A549 (cell line): ENCODE measurements around the gene CTCF. TPM values are rescaled to one million over a fixed set of nuclear protein-coding genes. Genes with fewer than 3 reads are reported as not detected.

ENCODE experiments used
- ATAC-seq, 2 experiments: fragments of 200-7000 bp in 1 of 2; fragments of >200 bp in 1 of 2; cut with Nextera tagmentation in 1 of 2; cut with Tn5 transposase in 1 of 2; 3 replicates each; pipeline versions ENCODE4 v1.8.0 to v1.9.1; 2018 to 2020; ENCODE audit warnings: mild to moderate bottlenecking in 1 of 2, moderate library complexity in 1 of 2
- CTCF ChIA-PET: fragments of 300-600 bp; sonication (Branson Sonifier 250); formaldehyde crosslinking; extraction: SDS; loops from one replicate; lab custom pipeline; 2021; ENCODE audit warnings: antibody characterized with exemption, inconsistent platforms; lab: Yijun Ruan, JAX
- POLR2A ChIA-PET: fragments of 350-600 bp; formaldehyde crosslinking; extraction: SDS; loops from one replicate; lab custom pipeline; 2021; ENCODE audit warnings: antibody characterized with exemption, inconsistent platforms; lab: Yijun Ruan, JAX
- DNase-seq, 2 experiments: peaks; one replicate each; pipeline versions ENCODE4 v3.0.0 to v3.0.0-alpha.2; 2011 to 2016; ENCODE audit warnings: low read depth in 1 of 2, low spot score in 1 of 2
- FAIRE-seq: peaks from 2 replicates; lab custom pipeline; 2011; peaks lifted over from hg19 to GRCh38; lab: Jason Lieb, UNC
- H3K27ac ChIP-seq, 2 experiments: fragments of >200 bp; sonication (Bioruptor Twin); formaldehyde crosslinking; 3 replicates each; pipeline ENCODE4 v1.5.1; 2016 to 2017
- H3K4me1 ChIP-seq: fragments of >200 bp; sonication (Bioruptor Twin); formaldehyde crosslinking; 3 replicates; pipeline ENCODE4 v1.6.1; 2016
- H3K4me2 ChIP-seq: fragments of >200 bp; sonication (Bioruptor Twin); formaldehyde crosslinking; 3 replicates; pipeline ENCODE4 v1.6.1; 2016
- H3K4me3 ChIP-seq: fragments of >200 bp; sonication (Bioruptor Twin); formaldehyde crosslinking; 3 replicates; pipeline ENCODE4 v1.5.1; 2016
- H3K9me3 ChIP-seq: fragments of >200 bp; sonication (Bioruptor Twin); formaldehyde crosslinking; 3 replicates; pipeline ENCODE4 v1.6.1; 2016
- BHLHE40 ChIP-seq: IDR thresholded peaks from 2 replicates; pipeline ENCODE4 v1.6.1; 2012; ENCODE audit warnings: low read depth, low read length, inconsistent platforms
- CBX8 ChIP-seq: fragments of 200-600 bp; sonication (generic); IDR thresholded peaks from 2 replicates; pipeline ENCODE4 v1.6.1; 2016
- CHD4 ChIP-seq: fragments of 200-600 bp; sonication (generic); IDR thresholded peaks from 2 replicates; pipeline ENCODE4 v1.6.1; 2016; ENCODE audit warnings: antibody characterized with exemption, mild to moderate bottlenecking, borderline replicate concordance
- EP300 ChIP-seq, 2 experiments: fragments of >200 bp; sonication (Bioruptor Twin); formaldehyde crosslinking; IDR thresholded peaks; 2 replicates in 1 of 2; 3 replicates in 1 of 2; pipeline ENCODE4 v1.6.1; 2016 to 2017
- FOXS1 ChIP-seq: fragments of 250-450 bp; sonication (Bioruptor Pico); IDR thresholded peaks from 2 replicates; pipeline ENCODE4 v1.5.0; 2020; ENCODE audit warnings: mild to moderate bottlenecking, moderate library complexity
- GATA3 ChIP-seq: IDR thresholded peaks from 2 replicates; pipeline ENCODE4 v1.6.1; 2012; ENCODE audit warnings: borderline replicate concordance
- HOXA7 ChIP-seq: fragments of 250-450 bp; sonication (Bioruptor Pico); IDR thresholded peaks from 2 replicates; pipeline ENCODE4 v1.5.0; 2020; ENCODE audit warnings: mild to moderate bottlenecking, moderate library complexity
- KDM1A ChIP-seq: fragments of 200-600 bp; sonication (generic); IDR thresholded peaks from 2 replicates; pipeline ENCODE4 v1.6.1; 2016; ENCODE audit warnings: low read depth, mild to moderate bottlenecking
- KDM5A ChIP-seq: fragments of 200-600 bp; sonication (generic); IDR thresholded peaks from 2 replicates; pipeline ENCODE4 v1.6.1; 2016; ENCODE audit warnings: antibody characterized with exemption, mild to moderate bottlenecking
- NFE2L2 ChIP-seq: fragments of 150-350 bp; conservative IDR thresholded peaks from 2 replicates; pipeline ENCODE4 v1.6.1; 2014; ENCODE audit warnings: low read length
- NR3C1 ChIP-seq: fragments of >200 bp; sonication (Bioruptor Twin); formaldehyde crosslinking; IDR thresholded peaks from 3 replicates; pipeline ENCODE4 v1.6.1; 2017
- POLR2AphosphoS2 ChIP-seq: conservative IDR thresholded peaks from 2 replicates; pipeline ENCODE4 v1.6.1; 2012; ENCODE audit warnings: low read length, improper control_type of control experiment, inconsistent platforms
- RAD21 ChIP-seq, 2 experiments: fragments of >200 bp in 1 of 2; sonication (Bioruptor Twin) in 1 of 2; formaldehyde crosslinking in 1 of 2; IDR thresholded peaks in 1 of 2; conservative IDR thresholded peaks in 1 of 2; 2 replicates in 1 of 2; 3 replicates in 1 of 2; pipeline ENCODE4 v1.6.1; 2012 to 2018; ENCODE audit warnings: inconsistent platforms in 1 of 2
- RARB ChIP-seq: fragments of 250-450 bp; sonication (Bioruptor Pico); IDR thresholded peaks from 2 replicates; pipeline ENCODE4 v1.8.0; 2021; ENCODE audit warnings: mild to moderate bottlenecking, moderate library complexity
- RFX5 ChIP-seq: fragments of 450-650 bp; IDR thresholded peaks from 2 replicates; pipeline ENCODE4 v1.7.1; 2014; ENCODE audit warnings: antibody characterized with exemption, mild to moderate bottlenecking, moderate library complexity
- SMC3 ChIP-seq: fragments of >200 bp; sonication (Bioruptor Twin); formaldehyde crosslinking; IDR thresholded peaks from 3 replicates; pipeline ENCODE4 v1.6.1; 2018; ENCODE audit warnings: inconsistent platforms
- ZFP36 ChIP-seq: fragments of 450-650 bp; IDR thresholded peaks from 2 replicates; pipeline ENCODE4 v1.6.1; 2014; ENCODE audit warnings: borderline replicate concordance; ENCODE audit not compliant: partially characterized antibody
- ZNF302 ChIP-seq: fragments of 250-450 bp; sonication (Bioruptor Pico); IDR thresholded peaks from 2 replicates; pipeline ENCODE4 v1.9.0; 2021; ENCODE audit warnings: inconsistent platforms, mild to moderate bottlenecking, moderate library complexity
- ZSCAN20 ChIP-seq: fragments of 250-450 bp; sonication (Bioruptor Pico); IDR thresholded peaks from 2 replicates; pipeline ENCODE4 v1.8.0; 2022; ENCODE audit warnings: mild to moderate bottlenecking, moderate library complexity
- WGBS: methylation state at CpG from one replicate; pipeline ENCODE4 v1.1.6; 2017; ENCODE audit errors: missing lambda C conversion rate; 5-methylcytosine and 5-hydroxymethylcytosine counted together
- polyA plus RNA-seq, 4 experiments: library from polyadenylated mRNA; depleted of rRNA in 3 of 4; stranded (reverse); fragments of >200 nt; fragmentation: RNase III in 1 of 4; extraction: RNeasy Plus Mini Kit Qiagen cat#74134 plus additional on column Dnase treatment in 1 of 4; gene quantifications; 2 replicates in 3 of 4; 3 replicates in 1 of 4; pipeline ENCODE4 v1.2.3, GENCODE V29; 2011 to 2017
- TF ChIP-seq, protein P1 (sequence below): fragments of 250-450 bp; sonication (Bioruptor Pico); IDR thresholded peaks from 2 replicates; pipeline ENCODE4 v1.5.0; 2021; ENCODE audit warnings: mild to moderate bottlenecking, moderate library complexity, borderline replicate concordance
- TF ChIP-seq, protein P2 (sequence below): fragments of 150-350 bp; IDR thresholded peaks from 2 replicates; pipeline ENCODE4 v1.6.1; 2014; ENCODE audit warnings: low read depth, mild to moderate bottlenecking, low read length
- TF ChIP-seq, protein P3 (sequence below): fragments of >200 bp; sonication (Bioruptor Twin); formaldehyde crosslinking; IDR thresholded peaks from 3 replicates; pipeline ENCODE4 v1.5.1; 2016
- TF ChIP-seq, protein P4 (sequence below): fragments of >200 bp; sonication (Bioruptor Twin); formaldehyde crosslinking; IDR thresholded peaks from 2 replicates; pipeline ENCODE4 v1.6.1; 2016
- TF ChIP-seq, protein P5 (sequence below): fragments of 200-600 bp; sonication (generic); IDR thresholded peaks from 2 replicates; pipeline ENCODE4 v1.6.1; 2016; ENCODE audit warnings: antibody characterized with exemption, mild to moderate bottlenecking, moderate library complexity
- TF ChIP-seq, protein P6 (sequence below): fragments of 250-450 bp; sonication (Bioruptor Pico); IDR thresholded peaks from 2 replicates; pipeline ENCODE4 v1.5.0; 2020; ENCODE audit warnings: low read depth, mild to moderate bottlenecking, moderate library complexity
- TF ChIP-seq, protein P7 (sequence below): IDR thresholded peaks from 2 replicates; pipeline ENCODE4 v1.6.1; 2012

CTCF gene
- polyA plus RNA-seq, 2 of the 4 experiments (the other 2 are of a cell fraction) = 42.5 to 58.4 TPM

DNA sequence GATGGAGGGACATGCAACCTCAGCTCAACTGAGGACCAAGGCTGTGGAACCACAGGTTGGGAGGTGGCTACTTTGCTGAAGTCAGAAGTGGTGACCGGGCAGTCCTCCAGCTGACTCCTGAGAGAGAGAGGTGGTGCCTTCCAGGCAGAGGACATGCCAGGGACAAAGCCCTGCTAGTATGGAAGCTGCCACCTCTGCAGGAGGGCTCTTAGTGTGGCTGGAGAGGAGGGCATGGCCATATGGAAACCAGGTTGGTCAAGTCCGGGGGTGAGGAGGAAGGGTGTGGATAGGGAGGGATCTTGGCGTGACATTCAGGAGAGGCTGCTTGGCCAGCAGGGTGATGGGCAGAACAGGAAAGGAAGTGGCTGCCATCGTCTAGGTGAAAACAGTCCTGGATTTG lies 110.0 kb downstream of the CTCF start:
- POLR2A ChIA-PET = no interaction called here
- CTCF ChIA-PET = interaction anchor here (0.6 to 16.7 kb wide), 53 partner anchors 9 to 1299 kb away, joined by 3 to 174 read pairs (median 4); partner anchors contain the start of genes CARMIL2, CTCF, CTRL and NRN1L
- Histone ChIP-seq H3K9me3 (no peaks in the 10 kb centered on the region), H3K4me3 (no peak overlapping the region), H3K27ac (no peak overlapping the region), H3K4me2 (no peak overlapping the region), H3K4me1 (peaks cover 10% of the 10 kb centered on the region)
- TF ChIP-seq RARB (CRISPR knock-in tag) (no peak), NFE2L2 (no peak), GATA3 (no peak), ZFP36 (no peak), KDM1A (no peak), RFX5 (no peak)
- TF ChIP-seq, protein P1, sequence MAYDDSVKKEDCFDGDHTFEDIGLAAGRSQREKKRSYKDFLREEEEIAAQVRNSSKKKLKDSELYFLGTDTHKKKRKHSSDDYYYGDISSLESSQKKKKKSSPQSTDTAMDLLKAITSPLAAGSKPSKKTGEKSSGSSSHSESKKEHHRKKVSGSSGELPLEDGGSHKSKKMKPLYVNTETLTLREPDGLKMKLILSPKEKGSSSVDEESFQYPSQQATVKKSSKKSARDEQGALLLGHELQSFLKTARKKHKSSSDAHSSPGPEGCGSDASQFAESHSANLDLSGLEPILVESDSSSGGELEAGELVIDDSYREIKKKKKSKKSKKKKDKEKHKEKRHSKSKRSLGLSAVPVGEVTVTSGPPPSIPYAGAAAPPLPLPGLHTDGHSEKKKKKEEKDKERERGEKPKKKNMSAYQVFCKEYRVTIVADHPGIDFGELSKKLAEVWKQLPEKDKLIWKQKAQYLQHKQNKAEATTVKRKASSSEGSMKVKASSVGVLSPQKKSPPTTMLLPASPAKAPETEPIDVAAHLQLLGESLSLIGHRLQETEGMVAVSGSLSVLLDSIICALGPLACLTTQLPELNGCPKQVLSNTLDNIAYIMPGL (CRISPR knock-in tag) = no peak
- ATAC-seq (no peak; a peak in 1 of 6 replicates), FAIRE-seq (no peak), DNase-seq (no peak)
- WGBS = 40% methylated on average over 4 of the region's 4 CpGs

DNA sequence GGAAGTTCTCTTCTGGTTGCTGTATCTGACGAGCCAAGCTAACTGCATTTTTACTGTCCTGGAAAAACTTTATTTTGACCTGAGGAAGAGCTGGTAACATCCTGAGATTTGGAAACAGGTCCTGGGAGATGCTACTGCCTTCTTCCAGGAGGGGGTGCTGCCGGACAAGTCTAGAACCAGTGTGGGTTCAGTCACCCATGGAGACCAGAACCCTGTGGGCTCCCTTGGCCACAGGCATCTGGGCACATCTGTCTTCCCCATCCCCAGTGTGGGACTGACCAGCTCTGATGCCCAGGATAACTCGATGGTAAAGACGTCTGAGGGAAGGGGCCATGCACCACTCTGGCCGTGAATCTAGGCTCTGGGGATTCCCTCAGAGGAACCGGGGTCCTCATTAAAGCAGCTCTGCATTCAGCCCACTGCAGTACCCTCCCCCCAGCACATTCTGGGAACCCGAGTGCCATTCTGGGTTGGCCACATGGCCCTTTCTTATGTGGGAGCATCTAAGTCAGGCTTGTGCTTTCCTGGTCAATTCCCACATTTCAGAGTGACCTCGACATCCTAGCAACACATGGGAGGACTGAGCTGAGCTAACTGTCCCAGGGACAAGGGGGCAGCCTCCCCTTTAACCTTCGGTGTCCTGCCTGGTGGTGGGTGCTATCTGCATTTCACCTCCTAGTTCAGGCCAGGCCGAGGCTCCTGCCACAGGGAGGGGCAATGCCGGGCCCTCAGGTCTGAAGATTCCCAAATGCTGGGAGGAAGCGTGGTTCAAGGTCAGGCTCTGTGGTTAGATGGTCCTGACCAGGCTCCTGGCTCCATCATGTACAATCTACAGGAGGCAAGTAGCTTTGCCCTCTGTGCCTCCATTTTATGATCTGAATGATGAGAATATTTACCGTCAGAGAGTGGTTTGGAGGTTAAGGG lies 110.7 kb downstream of the CTCF start:
- WGBS = 53% methylated on average over 13 of the region's 13 CpGs
- Histone ChIP-seq H3K4me1 (peaks cover 3% of the 10 kb centered on the region; the same call in 1 of the 3 replicates), H3K4me2 (no peak overlapping the region), H3K9me3 (no peaks in the 10 kb centered on the region), H3K27ac (no peak overlapping the region), H3K4me3 (no peak overlapping the region)
- ATAC-seq (peak; percentile 57 to 65), DNase-seq (peak; percentile 58 to 84), FAIRE-seq (no peak)
- POLR2A ChIA-PET = no interaction called here
- CTCF ChIA-PET = interaction anchor here (0.6 to 16.7 kb wide), 59 partner anchors 10 to 1298 kb away, joined by 3 to 174 read pairs (median 4); partner anchors contain the start of genes CARMIL2, CTCF, CTRL and NRN1L
- TF ChIP-seq ZSCAN20 (CRISPR knock-in tag) (no peak), EP300 (IDR thresholded peaks at IDR 0.05) (no peak), NR3C1 (no peak), ZNF302 (CRISPR knock-in tag) (no peak), HOXA7 (CRISPR knock-in tag) (no peak), RAD21 (conservative IDR thresholded peaks at IDR 0.05 in 1 of 2, IDR thresholded peaks at IDR 0.05 in 1 of 2) (peak; percentile 73 to 83), CBX8 (no peak), BHLHE40 (no peak), FOXS1 (no peak), CHD4 (no peak), KDM5A (no peak), SMC3 (peak; percentile 48; the same call in 2 of the 3 replicates), POLR2AphosphoS2 (no peak)
- TF ChIP-seq, protein P2, sequence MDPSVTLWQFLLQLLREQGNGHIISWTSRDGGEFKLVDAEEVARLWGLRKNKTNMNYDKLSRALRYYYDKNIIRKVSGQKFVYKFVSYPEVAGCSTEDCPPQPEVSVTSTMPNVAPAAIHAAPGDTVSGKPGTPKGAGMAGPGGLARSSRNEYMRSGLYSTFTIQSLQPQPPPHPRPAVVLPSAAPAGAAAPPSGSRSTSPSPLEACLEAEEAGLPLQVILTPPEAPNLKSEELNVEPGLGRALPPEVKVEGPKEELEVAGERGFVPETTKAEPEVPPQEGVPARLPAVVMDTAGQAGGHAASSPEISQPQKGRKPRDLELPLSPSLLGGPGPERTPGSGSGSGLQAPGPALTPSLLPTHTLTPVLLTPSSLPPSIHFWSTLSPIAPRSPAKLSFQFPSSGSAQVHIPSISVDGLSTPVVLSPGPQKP = no peak
- TF ChIP-seq, protein P3, sequence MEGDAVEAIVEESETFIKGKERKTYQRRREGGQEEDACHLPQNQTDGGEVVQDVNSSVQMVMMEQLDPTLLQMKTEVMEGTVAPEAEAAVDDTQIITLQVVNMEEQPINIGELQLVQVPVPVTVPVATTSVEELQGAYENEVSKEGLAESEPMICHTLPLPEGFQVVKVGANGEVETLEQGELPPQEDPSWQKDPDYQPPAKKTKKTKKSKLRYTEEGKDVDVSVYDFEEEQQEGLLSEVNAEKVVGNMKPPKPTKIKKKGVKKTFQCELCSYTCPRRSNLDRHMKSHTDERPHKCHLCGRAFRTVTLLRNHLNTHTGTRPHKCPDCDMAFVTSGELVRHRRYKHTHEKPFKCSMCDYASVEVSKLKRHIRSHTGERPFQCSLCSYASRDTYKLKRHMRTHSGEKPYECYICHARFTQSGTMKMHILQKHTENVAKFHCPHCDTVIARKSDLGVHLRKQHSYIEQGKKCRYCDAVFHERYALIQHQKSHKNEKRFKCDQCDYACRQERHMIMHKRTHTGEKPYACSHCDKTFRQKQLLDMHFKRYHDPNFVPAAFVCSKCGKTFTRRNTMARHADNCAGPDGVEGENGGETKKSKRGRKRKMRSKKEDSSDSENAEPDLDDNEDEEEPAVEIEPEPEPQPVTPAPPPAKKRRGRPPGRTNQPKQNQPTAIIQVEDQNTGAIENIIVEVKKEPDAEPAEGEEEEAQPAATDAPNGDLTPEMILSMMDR = peak; percentile 64
- TF ChIP-seq, protein P4, sequence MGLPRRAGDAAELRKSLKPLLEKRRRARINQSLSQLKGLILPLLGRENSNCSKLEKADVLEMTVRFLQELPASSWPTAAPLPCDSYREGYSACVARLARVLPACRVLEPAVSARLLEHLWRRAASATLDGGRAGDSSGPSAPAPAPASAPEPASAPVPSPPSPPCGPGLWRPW = no peak
- TF ChIP-seq, protein P5, sequence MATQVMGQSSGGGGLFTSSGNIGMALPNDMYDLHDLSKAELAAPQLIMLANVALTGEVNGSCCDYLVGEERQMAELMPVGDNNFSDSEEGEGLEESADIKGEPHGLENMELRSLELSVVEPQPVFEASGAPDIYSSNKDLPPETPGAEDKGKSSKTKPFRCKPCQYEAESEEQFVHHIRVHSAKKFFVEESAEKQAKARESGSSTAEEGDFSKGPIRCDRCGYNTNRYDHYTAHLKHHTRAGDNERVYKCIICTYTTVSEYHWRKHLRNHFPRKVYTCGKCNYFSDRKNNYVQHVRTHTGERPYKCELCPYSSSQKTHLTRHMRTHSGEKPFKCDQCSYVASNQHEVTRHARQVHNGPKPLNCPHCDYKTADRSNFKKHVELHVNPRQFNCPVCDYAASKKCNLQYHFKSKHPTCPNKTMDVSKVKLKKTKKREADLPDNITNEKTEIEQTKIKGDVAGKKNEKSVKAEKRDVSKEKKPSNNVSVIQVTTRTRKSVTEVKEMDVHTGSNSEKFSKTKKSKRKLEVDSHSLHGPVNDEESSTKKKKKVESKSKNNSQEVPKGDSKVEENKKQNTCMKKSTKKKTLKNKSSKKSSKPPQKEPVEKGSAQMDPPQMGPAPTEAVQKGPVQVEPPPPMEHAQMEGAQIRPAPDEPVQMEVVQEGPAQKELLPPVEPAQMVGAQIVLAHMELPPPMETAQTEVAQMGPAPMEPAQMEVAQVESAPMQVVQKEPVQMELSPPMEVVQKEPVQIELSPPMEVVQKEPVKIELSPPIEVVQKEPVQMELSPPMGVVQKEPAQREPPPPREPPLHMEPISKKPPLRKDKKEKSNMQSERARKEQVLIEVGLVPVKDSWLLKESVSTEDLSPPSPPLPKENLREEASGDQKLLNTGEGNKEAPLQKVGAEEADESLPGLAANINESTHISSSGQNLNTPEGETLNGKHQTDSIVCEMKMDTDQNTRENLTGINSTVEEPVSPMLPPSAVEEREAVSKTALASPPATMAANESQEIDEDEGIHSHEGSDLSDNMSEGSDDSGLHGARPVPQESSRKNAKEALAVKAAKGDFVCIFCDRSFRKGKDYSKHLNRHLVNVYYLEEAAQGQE = no peak
- TF ChIP-seq, protein P6, sequence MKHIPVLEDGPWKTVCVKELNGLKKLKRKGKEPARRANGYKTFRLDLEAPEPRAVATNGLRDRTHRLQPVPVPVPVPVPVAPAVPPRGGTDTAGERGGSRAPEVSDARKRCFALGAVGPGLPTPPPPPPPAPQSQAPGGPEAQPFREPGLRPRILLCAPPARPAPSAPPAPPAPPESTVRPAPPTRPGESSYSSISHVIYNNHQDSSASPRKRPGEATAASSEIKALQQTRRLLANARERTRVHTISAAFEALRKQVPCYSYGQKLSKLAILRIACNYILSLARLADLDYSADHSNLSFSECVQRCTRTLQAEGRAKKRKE = no peak
- TF ChIP-seq, protein P7, sequence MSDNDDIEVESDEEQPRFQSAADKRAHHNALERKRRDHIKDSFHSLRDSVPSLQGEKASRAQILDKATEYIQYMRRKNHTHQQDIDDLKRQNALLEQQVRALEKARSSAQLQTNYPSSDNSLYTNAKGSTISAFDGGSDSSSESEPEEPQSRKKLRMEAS = no peak
